ENCODE data around the gene ECEL1.

Gene ECEL1

DNA sequence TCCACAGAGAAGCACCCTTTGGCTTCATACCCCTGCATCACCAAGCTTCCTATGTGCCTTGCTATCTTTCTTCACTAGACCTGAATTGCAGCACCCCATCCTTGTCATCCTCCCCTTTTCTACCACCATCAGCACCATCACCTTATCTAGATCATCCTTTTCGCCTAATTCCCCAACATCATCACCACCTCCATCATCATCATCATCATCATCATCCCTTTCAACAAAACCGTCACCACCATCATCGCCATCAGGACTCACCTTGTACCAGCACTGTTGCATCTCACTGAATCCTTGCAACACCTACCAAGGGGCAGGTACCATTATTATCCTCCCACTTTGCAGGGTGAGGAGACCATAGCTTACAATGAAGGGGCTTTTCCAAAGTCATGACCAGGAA, 10.8 kb upstream of the ECEL1 start:
- DNase-seq (ENCODE audit: low read depth), result no peak

DNA sequence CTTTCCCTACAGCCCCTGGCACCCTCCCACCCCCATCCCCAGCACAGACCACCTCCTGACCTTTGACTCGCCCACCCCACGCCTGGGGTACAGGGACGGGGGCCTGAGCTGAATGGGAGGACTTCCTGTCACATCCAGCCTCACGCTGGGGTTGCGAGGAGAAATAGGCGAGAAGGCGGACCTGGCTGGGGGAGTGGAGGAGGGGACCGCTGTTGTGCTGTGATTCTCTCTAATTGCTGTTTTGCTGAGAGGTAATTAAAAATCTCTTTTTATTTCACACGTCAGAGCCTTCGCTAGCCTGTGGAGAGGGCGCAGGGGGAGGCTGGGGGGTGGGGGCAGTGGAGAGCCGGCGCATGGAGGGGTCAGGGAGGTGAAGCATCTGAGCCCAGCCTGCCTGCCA, 9.7 kb upstream of the ECEL1 start:
- no peak for DNase-seq (ENCODE audit: low read depth)

DNA sequence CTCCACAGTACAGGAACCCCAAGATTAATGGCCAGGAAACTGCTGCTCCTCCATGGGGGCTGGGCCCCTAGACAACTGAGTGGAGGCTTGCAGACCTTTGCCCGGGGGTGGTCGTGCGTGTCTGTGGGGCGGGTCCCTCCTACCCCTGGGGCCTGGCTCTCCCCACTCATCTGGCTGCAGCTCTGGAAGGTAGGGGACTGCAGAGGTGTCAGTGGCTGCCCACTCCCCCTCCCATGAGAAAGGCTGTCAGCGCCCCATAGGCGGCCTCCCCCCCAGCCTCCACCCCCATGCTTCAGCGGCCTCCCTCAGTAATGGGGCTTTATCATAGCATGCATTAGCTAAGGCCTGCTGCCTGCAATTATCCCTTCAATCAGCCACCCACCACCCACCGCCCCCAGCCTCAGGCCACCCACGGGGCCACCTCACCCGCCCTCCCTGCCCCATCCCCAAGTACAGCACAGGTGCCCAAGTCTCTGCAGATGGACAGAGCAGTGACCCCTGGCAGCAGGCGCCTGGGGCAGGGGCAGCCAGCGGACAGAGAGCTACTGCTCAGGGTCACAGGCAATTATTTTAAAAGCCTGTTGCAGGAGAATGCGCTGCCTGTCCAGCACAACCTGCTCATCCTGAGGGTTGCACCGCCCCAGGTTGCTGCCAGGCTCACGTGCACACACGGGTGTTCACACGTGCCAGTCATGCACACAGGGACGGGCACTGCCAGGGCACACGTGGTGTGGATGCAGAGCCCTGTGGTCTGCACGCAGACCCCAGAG, 9.1 kb upstream of the ECEL1 start:
- no peak for DNase-seq (ENCODE audit: low read depth)

DNA sequence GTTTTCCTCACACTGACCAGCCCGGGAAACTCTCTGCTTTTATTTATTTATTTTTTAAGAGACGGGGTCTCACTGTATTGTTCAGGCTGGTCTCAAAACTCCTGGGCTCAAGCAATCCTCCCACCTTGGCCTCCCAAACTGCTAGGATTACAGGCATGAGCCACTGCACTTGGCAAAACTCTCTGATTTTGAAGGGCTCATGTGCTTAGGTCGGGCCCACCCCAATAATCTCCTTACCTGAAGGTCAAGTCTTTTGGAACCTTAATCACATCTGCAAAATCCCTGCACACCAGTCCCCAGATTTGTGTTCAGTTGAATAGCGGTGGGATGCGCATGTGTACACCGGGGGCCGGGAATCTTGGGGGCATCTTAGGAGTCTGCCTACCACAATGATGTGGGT, 7.7 kb upstream of the ECEL1 start:
- DNase-seq (ENCODE audit: low read depth), result no peak

DNA sequence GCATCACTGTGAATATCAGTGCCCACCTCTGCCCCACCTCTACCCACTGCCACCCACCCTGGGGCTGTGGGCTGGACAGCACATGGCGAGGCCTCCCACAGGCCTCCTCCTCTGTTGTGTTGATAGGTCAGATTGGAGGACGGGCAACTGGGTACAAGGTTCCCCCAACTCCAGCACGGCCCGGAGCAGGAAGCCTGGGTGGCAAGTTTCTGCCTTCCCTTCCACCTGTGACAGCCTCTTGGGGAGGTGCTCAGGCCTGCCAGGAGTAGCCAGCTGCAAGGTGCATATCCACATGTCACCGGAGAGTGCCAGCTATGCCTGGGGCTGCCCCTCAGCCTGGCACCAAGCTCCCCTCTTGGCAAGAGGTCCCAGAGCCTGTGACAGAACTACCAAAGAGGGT, 6.9 kb upstream of the ECEL1 start:
- DNase-seq (ENCODE audit: low read depth), result no peak

DNA sequence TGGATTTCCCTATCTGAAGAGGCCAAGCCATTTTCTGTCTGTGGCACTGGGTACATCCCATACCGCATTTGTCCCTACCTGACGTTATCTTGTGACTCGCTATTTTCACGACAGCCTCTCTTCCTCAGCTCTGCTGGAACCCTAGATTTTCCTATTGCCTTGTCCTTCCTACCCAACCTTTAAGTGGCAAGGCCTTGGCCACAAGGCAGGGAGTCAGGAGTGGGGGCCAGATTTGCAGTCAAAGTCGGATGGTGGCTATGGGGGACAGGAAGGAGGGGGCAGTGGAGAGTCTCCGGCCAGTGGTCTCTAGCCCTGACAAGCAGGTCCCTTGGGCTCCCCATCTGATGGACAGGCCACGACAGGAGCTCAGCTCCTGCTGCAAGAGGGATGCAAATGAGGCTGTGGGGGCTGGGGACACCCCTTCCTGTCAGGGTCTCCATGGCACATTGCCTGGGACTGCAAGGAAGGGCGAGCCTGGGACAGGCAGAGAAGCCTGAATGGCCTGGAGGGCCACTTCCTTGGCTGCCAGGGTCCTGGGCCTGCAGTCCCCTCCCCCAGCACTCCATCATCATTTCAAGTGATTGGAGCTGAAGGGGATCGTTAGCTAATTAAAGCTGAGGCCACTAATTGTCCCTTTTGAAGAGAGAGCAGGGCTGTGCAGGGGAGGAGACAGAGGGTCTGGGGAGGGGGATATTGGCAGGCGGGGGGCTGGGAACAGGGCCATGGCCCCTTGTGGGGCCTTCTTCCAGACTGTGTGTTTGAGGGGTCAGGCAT, 6.3 kb upstream of the ECEL1 start:
- DNase-seq (ENCODE audit: low read depth), result no peak

DNA sequence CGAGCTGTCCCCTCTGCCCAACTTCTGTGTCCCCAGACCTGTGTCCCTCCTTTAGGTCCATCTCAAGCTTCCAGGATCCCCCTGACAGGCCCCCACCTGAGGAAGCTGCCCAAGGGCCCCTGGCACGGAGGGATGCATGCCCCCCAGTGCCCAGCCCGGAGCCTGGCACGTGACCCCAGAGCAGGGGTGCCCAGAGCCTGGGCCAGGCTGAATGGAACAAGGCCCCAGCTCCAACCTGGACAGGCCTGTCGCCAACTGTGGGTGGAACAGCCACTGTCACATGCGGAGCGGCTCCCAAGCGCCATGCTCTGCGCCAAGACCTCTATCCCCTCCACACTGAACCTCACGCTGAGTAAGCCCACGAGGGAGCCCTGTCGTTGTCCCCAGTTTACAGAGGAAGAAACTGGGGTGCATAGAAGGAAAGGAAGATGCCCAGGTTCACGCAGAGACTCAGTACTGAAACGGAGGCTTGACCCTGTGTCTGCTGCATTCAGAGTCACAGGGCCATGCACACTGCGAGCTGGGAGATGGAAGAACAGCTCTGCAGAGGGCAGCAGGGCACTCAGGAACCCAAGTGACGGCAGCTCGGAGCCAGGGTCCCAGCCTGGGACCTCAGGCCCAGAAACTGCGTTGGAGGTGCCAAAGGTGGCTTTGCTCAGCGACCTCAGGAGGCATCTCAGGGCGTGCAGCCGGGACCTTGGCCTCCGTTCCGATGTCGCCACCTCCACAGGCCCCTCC, 5.5 kb upstream of the ECEL1 start:
- no peak for DNase-seq (ENCODE audit: low read depth)

DNA sequence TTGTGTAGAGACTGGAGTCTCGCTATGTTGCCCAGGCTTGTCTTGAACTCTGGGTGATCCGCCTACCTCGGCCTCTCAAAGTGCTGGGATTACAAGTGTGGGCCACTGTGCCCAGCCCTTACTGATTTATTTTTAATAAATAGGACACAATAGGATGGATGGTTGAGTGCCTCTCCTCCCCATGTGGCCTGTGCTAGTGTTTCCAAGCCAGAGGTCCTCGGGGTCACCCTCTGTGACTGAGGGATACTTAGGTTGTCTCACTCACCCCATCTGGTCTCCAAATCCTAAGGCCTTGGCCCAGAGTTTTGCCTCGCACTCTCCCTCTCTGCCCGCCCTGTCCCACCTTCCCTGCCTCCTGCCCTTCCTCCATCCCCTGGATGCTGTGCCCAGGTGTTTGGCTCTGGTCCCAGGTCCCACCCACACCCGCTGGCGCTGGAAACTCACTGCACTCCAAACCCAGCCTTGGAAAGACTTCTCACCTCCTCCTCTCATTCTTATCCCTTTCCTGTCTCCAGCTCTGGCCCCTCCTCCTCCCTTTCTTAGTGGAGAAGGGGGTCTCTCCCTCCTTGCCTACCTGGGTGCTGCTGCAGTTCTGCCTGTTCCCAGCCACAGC, 4.7 kb upstream of the ECEL1 start:
- DNase-seq (ENCODE audit: low read depth), result no peak

DNA sequence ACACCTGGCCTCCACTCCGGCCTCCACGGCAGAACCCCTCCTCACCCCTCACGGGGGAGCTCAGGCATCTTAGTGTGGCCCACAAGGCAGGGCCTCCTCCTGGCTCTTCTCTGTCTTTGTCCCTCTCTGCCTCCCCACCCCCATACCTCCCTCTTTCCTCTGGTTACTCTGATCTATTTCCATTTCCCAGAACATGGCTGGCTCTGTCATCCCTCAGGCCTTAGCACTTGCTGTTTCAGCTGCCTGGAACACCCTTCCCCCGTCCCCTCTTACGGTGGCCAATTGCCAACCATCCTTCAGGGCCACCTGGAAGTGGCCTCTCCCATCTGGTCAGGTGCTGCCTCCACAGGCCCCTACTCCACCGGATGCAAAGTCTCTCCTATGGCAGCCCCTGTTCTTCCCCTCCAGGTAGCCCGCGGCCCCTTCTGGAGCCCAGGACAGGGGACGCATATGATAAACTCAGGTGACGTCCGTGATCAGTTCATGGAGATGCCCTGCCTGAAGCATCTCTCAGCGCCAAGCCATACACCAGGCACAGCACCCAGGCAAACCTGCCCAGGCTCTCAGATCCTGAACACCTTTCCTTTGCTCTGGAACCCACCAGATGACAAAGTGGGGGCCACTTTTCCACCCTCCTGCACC, 3.6 kb upstream of the ECEL1 start:
- DNase-seq (ENCODE audit: low read depth), result no peak

DNA sequence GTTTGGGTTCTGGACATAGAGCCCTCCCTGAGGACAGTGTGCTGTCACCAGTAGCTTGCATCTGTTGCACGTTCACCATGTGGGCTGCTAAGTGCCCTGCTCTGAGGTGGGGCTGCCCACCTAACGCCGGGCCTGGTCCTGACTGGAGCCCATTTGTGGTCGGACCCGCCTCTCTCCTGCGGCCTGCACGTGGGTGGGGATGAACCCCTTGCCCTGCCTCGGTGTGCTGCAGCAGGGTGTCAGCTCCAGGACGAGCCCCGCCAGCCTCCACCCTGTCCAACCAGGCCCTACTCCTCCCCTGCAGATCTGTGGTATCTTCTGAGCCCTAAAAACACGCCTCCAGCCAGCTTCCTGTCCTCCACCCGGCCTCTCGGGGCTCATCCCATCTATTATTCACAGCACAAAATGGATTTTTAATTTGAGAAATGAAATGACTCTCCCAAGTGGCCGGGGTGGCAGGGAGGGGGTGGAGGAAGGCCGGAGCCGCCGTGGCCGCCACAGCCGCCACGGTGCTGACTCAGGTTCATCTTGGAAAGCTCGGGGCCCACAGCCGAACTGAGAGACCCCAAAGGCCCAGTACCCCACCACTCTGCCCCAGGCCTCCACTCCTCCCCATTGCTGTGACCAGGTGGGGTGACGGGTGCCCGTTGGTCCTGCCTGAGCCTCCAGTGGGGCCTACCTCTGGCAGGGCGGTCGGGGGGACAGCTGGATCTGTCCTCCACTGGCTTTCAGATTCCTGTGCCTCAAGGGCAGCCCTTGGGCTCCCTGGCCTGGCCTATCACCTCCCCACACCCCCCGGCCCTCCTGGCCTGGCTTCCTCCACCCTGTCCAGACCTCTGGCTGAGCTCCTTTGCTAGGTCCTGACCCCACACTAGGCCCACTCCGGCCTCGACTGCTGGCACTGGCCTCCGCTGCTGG, 2.8 kb upstream of the ECEL1 start:
- no peak for DNase-seq (ENCODE audit: low read depth)

DNA sequence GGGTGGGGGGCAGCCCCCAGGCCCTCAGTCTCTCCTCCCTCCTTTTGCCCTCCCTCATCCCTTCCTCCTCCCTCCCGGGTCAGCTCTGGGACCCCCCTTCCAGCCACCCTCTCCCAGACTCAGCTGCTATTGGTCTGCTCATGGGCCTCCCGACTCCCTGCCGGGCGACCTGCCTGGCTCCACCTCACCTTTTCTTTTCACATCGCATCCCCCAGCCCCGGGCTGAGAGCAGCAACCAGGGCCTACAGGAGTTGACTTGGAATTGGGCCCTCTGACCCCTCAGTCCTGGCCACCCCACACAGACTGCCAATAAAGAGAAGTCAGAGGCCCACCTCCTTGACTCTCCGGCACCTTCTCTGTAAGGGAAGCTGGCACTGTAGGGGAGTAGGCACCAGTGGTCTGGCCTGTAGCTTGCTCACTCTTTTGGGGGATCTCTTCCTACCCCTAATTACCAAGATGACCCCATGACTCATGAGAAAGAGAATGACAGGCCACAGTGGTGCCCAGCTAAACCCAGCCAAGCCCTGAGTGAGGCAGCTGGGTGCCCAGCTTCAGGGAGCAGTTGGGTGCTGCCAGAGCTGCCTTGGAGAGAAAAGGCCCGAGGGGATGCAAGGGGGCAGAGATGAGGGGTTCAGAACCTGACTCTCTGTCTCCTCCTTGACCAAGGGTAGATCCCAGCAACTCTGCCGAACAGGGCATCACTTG, 2.0 kb upstream of the ECEL1 start:
- DNase-seq (ENCODE audit: low read depth), result no peak

DNA sequence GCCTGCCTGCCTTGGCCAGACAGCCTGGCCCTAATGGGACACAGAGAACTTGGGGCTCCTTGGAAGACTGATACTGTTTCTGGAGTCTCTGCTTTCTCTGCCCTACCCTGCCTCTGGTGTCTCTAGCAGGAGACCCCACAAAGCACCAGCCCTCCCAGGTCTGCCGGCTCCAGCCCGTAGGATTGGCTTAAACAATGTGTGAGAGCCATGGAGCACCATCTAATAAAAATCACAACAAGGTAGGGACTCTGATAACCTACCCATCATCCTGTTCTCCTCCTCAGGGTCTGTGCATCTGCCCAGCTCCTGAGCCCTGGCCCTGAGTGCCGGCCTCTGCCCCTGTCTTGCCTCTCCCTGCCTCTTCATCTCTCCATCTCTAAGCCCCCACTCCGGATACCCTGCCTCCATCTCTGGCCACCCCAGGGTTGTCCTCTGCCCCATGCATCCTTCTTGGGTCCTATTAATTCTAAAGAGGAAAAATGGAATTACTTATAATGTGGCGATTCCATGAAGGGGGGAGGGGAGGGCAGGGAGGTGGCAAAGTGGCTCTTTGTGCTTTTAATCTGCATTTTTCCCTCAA, 1.2 kb upstream of the ECEL1 start:
- no peak for DNase-seq (ENCODE audit: low read depth)

DNA sequence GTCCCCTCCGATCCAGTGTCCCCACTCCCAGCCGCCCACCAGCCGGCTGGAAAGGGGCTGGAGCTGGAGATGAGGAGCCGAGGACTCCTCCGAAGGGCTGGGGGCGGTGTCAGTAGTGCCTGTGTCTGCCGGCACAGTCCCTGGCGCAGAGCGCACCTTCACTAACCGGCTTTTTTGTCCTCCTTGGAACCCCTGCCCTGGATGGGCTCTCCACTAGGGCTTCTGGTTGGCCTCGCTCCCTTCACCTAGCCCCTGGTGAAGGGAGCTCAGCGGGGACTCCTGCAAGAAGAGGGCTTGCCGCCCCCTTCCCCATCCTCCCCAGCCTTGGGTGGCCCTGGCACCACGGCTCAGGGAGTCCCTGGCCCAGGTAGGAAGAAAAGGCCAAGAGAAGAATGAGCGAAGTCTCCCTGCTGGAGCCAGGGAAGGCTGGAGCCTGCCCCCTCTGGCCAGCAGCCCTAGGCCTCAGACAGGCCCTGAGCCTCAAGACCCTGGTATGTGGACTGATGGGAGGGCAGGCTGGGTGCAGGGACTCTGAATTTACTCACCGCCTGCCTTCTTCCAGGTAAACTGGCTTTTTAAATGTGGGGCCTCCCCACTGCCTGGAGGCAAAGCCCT, 570 bp upstream of the ECEL1 start:
- DNase-seq (ENCODE audit: low read depth), result no peak

DNA sequence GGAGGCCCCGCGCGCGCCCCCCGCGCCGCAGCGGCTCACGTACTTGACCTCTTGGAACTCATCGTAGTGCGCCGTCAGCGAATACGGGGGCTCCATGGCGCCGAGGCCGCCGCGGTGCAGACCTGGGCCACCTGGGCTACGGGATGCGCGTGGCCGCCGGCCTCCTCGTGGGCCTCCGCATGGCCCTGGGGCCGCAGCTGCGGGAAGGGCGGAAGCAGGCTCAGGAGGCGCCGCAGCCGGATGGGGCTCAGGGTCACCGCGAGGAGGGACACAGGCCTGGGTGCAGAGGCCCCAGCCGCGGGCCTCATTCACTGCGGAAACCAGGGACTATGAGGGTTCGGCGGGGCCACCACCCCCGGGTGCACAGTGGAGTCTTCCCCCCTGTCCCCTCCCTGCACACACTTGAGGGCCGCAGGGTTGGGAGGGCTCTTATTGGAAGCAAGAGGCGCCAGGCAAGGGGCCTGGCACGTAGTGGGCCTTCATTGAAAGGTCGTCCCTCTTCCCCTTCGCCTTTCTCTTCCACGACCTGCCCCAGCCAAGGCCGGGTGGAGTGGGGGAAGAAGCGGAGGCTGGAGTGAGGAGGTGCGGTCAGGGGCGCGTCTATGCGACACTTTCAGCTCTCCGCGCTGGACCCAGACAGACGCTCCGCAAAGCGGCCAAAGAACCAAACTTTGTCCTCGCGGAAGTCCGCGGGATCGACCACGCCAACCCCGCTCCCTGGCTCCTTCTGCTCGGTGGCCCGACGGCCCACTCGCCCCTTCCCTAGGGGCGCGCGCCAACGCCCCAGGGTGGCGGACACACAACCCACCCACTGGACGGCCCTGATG, 863 bp downstream of the ECEL1 start:
- DNase-seq (ENCODE audit: low read depth), result no peak

DNA sequence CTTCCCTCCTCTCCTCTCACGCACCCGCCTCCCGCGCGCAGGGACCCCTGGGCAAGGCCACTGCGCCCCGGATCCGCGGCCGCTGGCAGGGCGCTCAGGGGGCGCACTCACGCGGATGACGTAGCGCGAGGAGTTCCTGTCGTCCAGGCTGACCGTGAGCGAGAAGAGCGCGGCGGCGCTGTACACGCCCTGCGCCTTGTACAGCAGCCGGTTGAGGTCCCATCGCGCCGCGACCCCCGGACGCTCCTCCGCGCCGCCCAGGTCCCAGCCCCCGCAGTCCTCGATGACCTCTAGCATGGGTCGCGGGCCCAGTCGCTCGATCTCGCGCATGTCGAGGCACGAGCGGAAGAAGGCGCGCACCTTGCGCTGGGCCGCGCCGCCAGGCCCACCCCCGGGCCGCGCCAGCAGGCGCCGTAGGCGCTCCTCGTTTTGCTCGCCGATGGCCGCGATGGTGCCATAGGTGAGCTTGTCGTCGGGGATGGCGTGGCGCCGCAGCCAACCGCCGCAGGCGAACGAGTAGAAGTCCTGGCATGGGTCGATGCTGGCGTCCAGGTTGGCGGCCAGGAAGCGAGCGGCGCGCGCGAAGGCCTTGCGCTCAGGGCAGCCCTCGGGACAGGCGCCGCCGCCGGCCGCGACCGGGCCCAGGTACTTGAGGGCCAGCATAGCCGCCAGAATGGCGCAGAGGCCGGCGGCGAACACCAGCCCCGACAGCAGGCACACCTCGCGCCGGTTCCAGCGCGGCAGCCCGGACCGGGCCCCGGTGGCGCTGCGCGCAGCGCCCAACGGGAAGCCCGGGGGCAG, 1.7 kb downstream of the ECEL1 start:
- DNase-seq (ENCODE audit: low read depth), result no peak

DNA sequence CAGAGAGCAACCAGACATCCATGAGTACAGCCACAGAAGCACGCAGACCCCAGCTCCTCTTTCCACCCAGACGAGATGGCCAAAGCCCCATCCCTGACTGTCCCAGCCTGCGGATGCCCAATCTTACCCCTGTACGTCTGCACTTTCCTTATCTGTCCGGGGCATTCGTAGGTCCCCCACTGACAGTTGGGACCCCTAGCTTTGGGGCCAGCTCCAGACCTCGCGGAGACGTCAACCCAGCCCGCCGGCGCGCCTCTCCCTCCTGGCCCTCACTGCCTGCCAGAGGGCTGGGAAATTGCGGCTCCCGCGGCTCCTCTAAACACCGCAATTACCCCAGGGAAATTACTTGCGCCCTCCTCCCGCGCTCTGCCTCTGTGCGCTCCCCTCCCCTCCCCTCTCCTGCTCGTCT, 2.3 kb downstream of the ECEL1 start:
- no peak for DNase-seq (ENCODE audit: low read depth)

DNA sequence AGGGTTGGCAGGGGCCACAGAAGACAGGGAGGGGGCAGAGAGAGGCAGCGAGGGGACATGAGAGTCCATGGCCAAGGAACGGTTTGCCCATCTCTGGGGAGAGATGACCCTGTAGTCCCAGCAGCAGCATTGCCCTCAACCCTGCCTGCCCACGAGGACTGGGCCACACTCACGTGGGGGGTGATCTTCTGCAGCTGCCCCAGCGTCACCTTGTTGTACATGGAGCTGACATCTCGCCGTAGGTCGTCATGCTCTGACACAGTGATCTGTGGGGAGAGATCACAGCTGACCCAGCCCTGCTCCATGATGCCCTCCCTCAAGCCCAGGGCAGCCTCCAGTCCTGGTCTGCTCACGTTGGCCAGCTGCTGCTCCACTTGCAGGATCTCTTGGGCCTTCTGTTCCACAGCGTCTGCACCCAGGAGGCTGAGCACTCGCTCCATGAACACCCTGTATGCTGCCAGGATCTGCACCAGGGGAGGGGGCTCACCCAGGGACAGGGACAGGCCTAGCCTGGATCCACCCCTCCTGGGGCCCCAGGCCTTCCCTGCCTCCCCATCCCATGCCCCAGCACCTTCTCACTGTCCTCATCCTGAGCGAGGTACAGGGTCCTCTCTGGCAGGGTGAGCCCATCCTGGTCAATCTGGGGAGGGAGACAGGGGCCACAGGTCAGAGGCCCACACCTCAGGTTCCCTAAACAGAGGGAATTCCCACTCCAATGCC, 2.8 kb downstream of the ECEL1 start:
- DNase-seq (ENCODE audit: low read depth), result no peak
